ENCODE measurements around the gene RERE.

The RERE gene

GRCh38 chr1:8690253-8690525 lies 127.3 kb downstream of the RERE start:
- ATAC-seq (ENCODE audit: insufficient read depth, low read depth) (no peak), DNase-seq (no peak)
- H3K27ac ChIP-seq (ENCODE audit: low read length), result no peak overlapping the region
- no peaks in the 10 kb centered on the region for H3K36me3 ChIP-seq (ENCODE audit: insufficient read depth, low read length)
- H3K9ac ChIP-seq (ENCODE audit: low read depth, low read length), result no peak overlapping the region
- no peak overlapping the region for H2AFZ ChIP-seq (ENCODE audit: low read depth, low read length)
- no peaks in the 10 kb centered on the region for H3K27me3 ChIP-seq (ENCODE audit: insufficient read depth, low read length, poor library complexity)
- TF ChIP-seq CTCF (IDR thresholded peaks at IDR 0.05; ENCODE audit: borderline replicate concordance, extremely low read depth, low read length, poor library complexity, severe bottlenecking), result no peak
- TF ChIP-seq EZH2 (IDR thresholded peaks at IDR 0.05; ENCODE audit: borderline replicate concordance, low read depth, low read length, severe bottlenecking), result no peak
- H3K4me1 ChIP-seq (ENCODE audit: insufficient read depth, low read length), result no peaks in the 10 kb centered on the region
- H3K79me2 ChIP-seq (ENCODE audit: insufficient read depth, low read length), result peaks cover 22% of the 10 kb centered on the region
- H3K9me3 ChIP-seq (ENCODE audit: insufficient read depth, low read length, severe bottlenecking), result no peaks in the 10 kb centered on the region
- no peak overlapping the region for H3K4me2 ChIP-seq (ENCODE audit: insufficient read depth, low read length)
- peaks cover 61% of the 10 kb centered on the region for H4K20me1 ChIP-seq (ENCODE audit: insufficient read depth, low read length)
- no peak overlapping the region for H3K4me3 ChIP-seq (ENCODE audit: low read depth in 1 of 2, low read length in 2 of 2)

- peaks cover 22% of the 10 kb centered on the region for H3K79me2 ChIP-seq (ENCODE audit: insufficient read depth, low read length)
- no peak overlapping the region for H3K27ac ChIP-seq (ENCODE audit: low read length)
- peaks cover 61% of the 10 kb centered on the region for H4K20me1 ChIP-seq (ENCODE audit: insufficient read depth, low read length)
- H3K9ac ChIP-seq (ENCODE audit: low read depth, low read length), result no peak overlapping the region
- H2AFZ ChIP-seq (ENCODE audit: low read depth, low read length), result no peak overlapping the region
- H3K36me3 ChIP-seq (ENCODE audit: insufficient read depth, low read length), result no peaks in the 10 kb centered on the region
- DNase-seq (no peak), ATAC-seq (ENCODE audit: insufficient read depth, low read depth) (no peak)
- H3K4me3 ChIP-seq (ENCODE audit: low read depth in 1 of 2, low read length in 2 of 2), result no peak overlapping the region
- no peak overlapping the region for H3K4me2 ChIP-seq (ENCODE audit: insufficient read depth, low read length)
- H3K4me1 ChIP-seq (ENCODE audit: insufficient read depth, low read length), result no peaks in the 10 kb centered on the region
- TF ChIP-seq EZH2 (IDR thresholded peaks at IDR 0.05; ENCODE audit: borderline replicate concordance, low read depth, low read length, severe bottlenecking), result no peak
- no peaks in the 10 kb centered on the region for H3K9me3 ChIP-seq (ENCODE audit: insufficient read depth, low read length, severe bottlenecking)
- H3K27me3 ChIP-seq (ENCODE audit: insufficient read depth, low read length, poor library complexity), result no peaks in the 10 kb centered on the region
Observed at GRCh38 chr1:8689431-8690252, 127.8 kb downstream of the RERE start.

- Histone ChIP-seq H3K27me3 (ENCODE audit: insufficient read depth, low read length, poor library complexity) (no peaks in the 10 kb centered on the region), H3K27ac (ENCODE audit: low read length) (no peak overlapping the region), H3K4me3 (ENCODE audit: low read depth in 1 of 2, low read length in 2 of 2) (no peak overlapping the region), H3K4me1 (ENCODE audit: insufficient read depth, low read length) (no peaks in the 10 kb centered on the region), H3K9me3 (ENCODE audit: insufficient read depth, low read length, severe bottlenecking) (no peaks in the 10 kb centered on the region), H3K79me2 (ENCODE audit: insufficient read depth, low read length) (peaks cover 18% of the 10 kb centered on the region), H3K36me3 (ENCODE audit: insufficient read depth, low read length) (no peaks in the 10 kb centered on the region), H3K4me2 (ENCODE audit: insufficient read depth, low read length) (no peak overlapping the region), H4K20me1 (ENCODE audit: insufficient read depth, low read length) (peaks cover 50% of the 10 kb centered on the region), H3K9ac (ENCODE audit: low read depth, low read length) (no peak overlapping the region), H2AFZ (ENCODE audit: low read depth, low read length) (no peak overlapping the region)
- ATAC-seq (ENCODE audit: insufficient read depth, low read depth), result no peak
- DNase-seq, result no peak
- TF ChIP-seq EZH2 (IDR thresholded peaks at IDR 0.05; ENCODE audit: borderline replicate concordance, low read depth, low read length, severe bottlenecking) (no peak), CTCF (IDR thresholded peaks at IDR 0.05; ENCODE audit: borderline replicate concordance, extremely low read depth, low read length, poor library complexity, severe bottlenecking) (no peak)
Observed at GRCh38 chr1:8687538-8687937, 129.9 kb downstream of the RERE start.

GRCh38 chr1:8687039-8687438 lies 130.4 kb downstream of the RERE start:
- no peak overlapping the region for H3K9ac ChIP-seq (ENCODE audit: low read depth, low read length)
- ATAC-seq (ENCODE audit: insufficient read depth, low read depth), result no peak; the same call in 2 of the 3 replicates
- no peak for DNase-seq
- peaks cover 20% of the 10 kb centered on the region for H3K79me2 ChIP-seq (ENCODE audit: insufficient read depth, low read length)
- no peak overlapping the region for H3K4me2 ChIP-seq (ENCODE audit: insufficient read depth, low read length)
- no peaks in the 10 kb centered on the region for H3K9me3 ChIP-seq (ENCODE audit: insufficient read depth, low read length, severe bottlenecking)
- H3K27ac ChIP-seq (ENCODE audit: low read length), result no peak overlapping the region
- no peak overlapping the region for H2AFZ ChIP-seq (ENCODE audit: low read depth, low read length)
- H4K20me1 ChIP-seq (ENCODE audit: insufficient read depth, low read length), result peaks cover 47% of the 10 kb centered on the region
- no peaks in the 10 kb centered on the region for H3K36me3 ChIP-seq (ENCODE audit: insufficient read depth, low read length)
- H3K4me3 ChIP-seq (ENCODE audit: low read depth in 1 of 2, low read length in 2 of 2), result no peak overlapping the region
- H3K27me3 ChIP-seq (ENCODE audit: insufficient read depth, low read length, poor library complexity), result no peaks in the 10 kb centered on the region
- no peaks in the 10 kb centered on the region for H3K4me1 ChIP-seq (ENCODE audit: insufficient read depth, low read length)
- TF ChIP-seq CTCF (IDR thresholded peaks at IDR 0.05; ENCODE audit: borderline replicate concordance, extremely low read depth, low read length, poor library complexity, severe bottlenecking), result no peak
- no peak for TF ChIP-seq EZH2 (IDR thresholded peaks at IDR 0.05; ENCODE audit: borderline replicate concordance, low read depth, low read length, severe bottlenecking)
